CD14-positive monocyte (primary cell): ENCODE measurements around the gene CAD. TPM values are rescaled to one million over a fixed set of nuclear protein-coding genes. Genes with fewer than 3 reads are reported as not detected.
A peak's percentile ranks its signal among the peaks of the same experiment; 100 is the strongest.

Experiments used
- DNase-seq, 3 donors: peaks; one replicate each; pipeline ENCODE4 v3.0.0-alpha.2; 2011 to 2022
- H2AFZ ChIP-seq: 2 replicates; pipeline ENCODE4 v1.6.0; 2012; ENCODE audit warnings: mild to moderate bottlenecking, low read depth, low read length, inconsistent platforms; ENCODE audit not compliant: insufficient read depth, poor library complexity, severe bottlenecking
- H3K27ac ChIP-seq, 2 donors: 1 replicate in 1 of 2; 2 replicates in 1 of 2; pipeline ENCODE4 v1.5.1; 2012 to 2013; ENCODE audit warnings: low read length in 2 of 2, control low read depth in 1 of 2, inconsistent platforms in 1 of 2, low read depth in 1 of 2, mild to moderate bottlenecking in 1 of 2
- H3K27me3 ChIP-seq, 2 donors: one replicate each; pipeline versions ENCODE4 v1.6.0 to v1.6.1; 2011 to 2013; ENCODE audit warnings: low read length in 2 of 2; ENCODE audit not compliant: control insufficient read depth in 2 of 2, insufficient read depth in 2 of 2
- H3K36me3 ChIP-seq, 2 donors: replicated peaks in 1 of 2; 1 replicate in 1 of 2; 2 replicates in 1 of 2; pipeline versions ENCODE4 v1.5.1 to v1.6.1; 2012 to 2013; ENCODE audit warnings: low read length in 2 of 2, control low read depth in 1 of 2, inconsistent platforms in 1 of 2, mild to moderate bottlenecking in 1 of 2; ENCODE audit not compliant: insufficient read depth in 2 of 2, control insufficient read depth in 1 of 2
- H3K4me1 ChIP-seq, 2 donors: 1 replicate in 1 of 2; 2 replicates in 1 of 2; pipeline versions ENCODE4 v1.5.1 to v1.6.1; 2012 to 2013; ENCODE audit warnings: low read length in 2 of 2, control low read depth in 1 of 2, inconsistent platforms in 1 of 2, mild to moderate bottlenecking in 1 of 2, moderate library complexity in 1 of 2; ENCODE audit not compliant: insufficient read depth in 2 of 2, control insufficient read depth in 1 of 2
- H3K4me2 ChIP-seq: replicated peaks from 2 replicates; pipeline ENCODE3; 2012; ENCODE audit warnings: low read length, moderate library complexity, mild to moderate bottlenecking; ENCODE audit not compliant: poor library complexity, severe bottlenecking; ENCODE audit errors: extremely low read depth
- H3K4me3 ChIP-seq, 3 experiments: fragments of 200-600 bp in 1 of 3; sonication (generic) in 1 of 3; replicated peaks in 1 of 3; 1 replicate in 2 of 3; 2 replicates in 1 of 3; pipeline ENCODE4 v1.5.1; 2011 to 2013; ENCODE audit warnings: low read length in 3 of 3, mild to moderate bottlenecking in 3 of 3, control low read depth in 2 of 3, low read depth in 2 of 3, inconsistent platforms in 1 of 3, moderate library complexity in 1 of 3
- H3K79me2 ChIP-seq: 2 replicates; pipeline ENCODE4 v1.6.0; 2012; ENCODE audit warnings: mild to moderate bottlenecking, control low read depth, inconsistent platforms, low read length, moderate library complexity; ENCODE audit not compliant: insufficient read depth
- H3K9ac ChIP-seq: 2 replicates; pipeline ENCODE4 v1.6.0; 2017; ENCODE audit warnings: low read length, mild to moderate bottlenecking; ENCODE audit not compliant: insufficient read depth, poor library complexity, severe bottlenecking
- H3K9me3 ChIP-seq, 2 donors: replicated peaks in 1 of 2; 1 replicate in 1 of 2; 2 replicates in 1 of 2; pipeline versions ENCODE4 v1.5.1 to v1.6.1; 2012 to 2013; ENCODE audit warnings: low read length in 2 of 2, control low read depth in 1 of 2; ENCODE audit not compliant: control insufficient read depth in 1 of 2, insufficient read depth in 1 of 2
- H4K20me1 ChIP-seq: 2 replicates; pipeline ENCODE4 v1.6.0; 2012; ENCODE audit warnings: mild to moderate bottlenecking, low read length, control low read depth, moderate library complexity; ENCODE audit not compliant: insufficient read depth
- H3K27ac Mint-ChIP-seq, 7 donors: one replicate each; pipeline ENCODE4 v1.8.0; 2020; ENCODE audit warnings: mild to moderate bottlenecking in 7 of 7, mixed read lengths in 7 of 7, moderate library complexity in 6 of 7, inconsistent platforms in 2 of 7
- H3K27me3 Mint-ChIP-seq, 3 donors: one replicate each; pipeline ENCODE4 v1.8.0; 2021 to 2022; ENCODE audit warnings: low read depth in 3 of 3, mild to moderate bottlenecking in 3 of 3, mixed read lengths in 3 of 3, moderate library complexity in 3 of 3, inconsistent platforms in 1 of 3
- H3K36me3 Mint-ChIP-seq, 2 donors: one replicate each; pipeline ENCODE4 v1.8.0; 2020; ENCODE audit warnings: mixed read lengths in 2 of 2, inconsistent platforms in 1 of 2, mild to moderate bottlenecking in 1 of 2
- H3K4me1 Mint-ChIP-seq: one replicate; pipeline ENCODE4 v1.8.0; 2020; ENCODE audit warnings: mild to moderate bottlenecking, mixed read lengths
- H3K4me3 Mint-ChIP-seq, 2 donors: one replicate each; pipeline ENCODE4 v1.8.0; 2020; ENCODE audit warnings: mild to moderate bottlenecking in 2 of 2, mixed read lengths in 2 of 2, moderate library complexity in 1 of 2
- H3K9me3 Mint-ChIP-seq, 7 donors: one replicate each; pipeline ENCODE4 v1.8.0; 2020 to 2022; ENCODE audit warnings: mixed read lengths in 7 of 7, mild to moderate bottlenecking in 6 of 7, moderate library complexity in 6 of 7, inconsistent platforms in 2 of 7
- CTCF ChIP-seq: fragments of 200-600 bp; IDR thresholded peaks from one replicate; pipeline ENCODE4 v1.8.0; 2022; ENCODE audit warnings: antibody characterized with exemption, mild to moderate bottlenecking
- WGBS: methylation state at CpG from one replicate; pipeline ENCODE4 v1.1.5; 2013; ENCODE audit warnings: missing lambda C conversion rate; ENCODE audit not compliant: insufficient coverage; 5-methylcytosine and 5-hydroxymethylcytosine counted together
- intact Hi-C, 2 donors: fragments of 100-400 bp; cut with micrococcal nuclease; formaldehyde crosslinking; loops; one replicate each; pipeline versions ENCODE4 v1.15.0 to v1.15.1; 2023
- polyA plus RNA-seq, 3 donors: library from polyadenylated mRNA; depleted of rRNA in 1 of 3; unstranded in 2 of 3; stranded (reverse) in 1 of 3; fragments of 300-500 nt in 2 of 3; fragments of >200 nt in 1 of 3; fragmentation: Illumina TruSeq in 2 of 3; gene quantifications; 1 replicate in 2 of 3; 2 replicates in 1 of 3; pipeline ENCODE4 v1.2.3, GENCODE V29; 2012 to 2021

CAD gene
- polyA plus RNA-seq, 3 donors = 0.71 to 17.3 (median 1.7) TPM

- Mint-ChIP-seq H3K27ac (peak overlapping the region in 2 of 7 donors; percentile 33 to 34), H3K4me3 (no peak overlapping the region), H3K4me1 (no peaks in the 10 kb centered on the region), H3K36me3 (peaks cover 61 to 64% of the 10 kb centered on the region in 2 donors), H3K9me3 (no peaks in the 10 kb centered on the region), H3K27me3 (peaks cover 0 to 3% (median 0%) of the 10 kb centered on the region in 3 donors)
- Histone ChIP-seq H4K20me1 (no peaks in the 10 kb centered on the region), H3K4me1 (no peaks in the 10 kb centered on the region), H3K9ac (no peak overlapping the region), H3K79me2 (no peaks in the 10 kb centered on the region), H3K4me3 (no peak overlapping the region), H3K27ac (no peak overlapping the region), H2AFZ (no peak overlapping the region), H3K27me3 (no peaks in the 10 kb centered on the region), H3K4me2 (no peak overlapping the region), H3K36me3 (peaks cover 69 to 76% of the 10 kb centered on the region in 2 donors), H3K9me3 (no peaks in the 10 kb centered on the region)
- 100% methylated on average over 1 of the region's 2 CpGs for WGBS
- intact Hi-C loops = no loop called here
- no peak for DNase-seq
- no peak for TF ChIP-seq CTCF
Measured at GRCh38 chr2:27202854-27203253, 14.3 kb upstream of the CAD start.

- H3K36me3 ChIP-seq = peaks cover 75 to 85% of the 10 kb centered on the region in 2 donors
- H3K27ac ChIP-seq = no peak overlapping the region
- no peak overlapping the region for H2AFZ ChIP-seq
- H3K27me3 ChIP-seq = no peaks in the 10 kb centered on the region
- H3K79me2 ChIP-seq = no peaks in the 10 kb centered on the region
- H3K4me1 Mint-ChIP-seq = no peaks in the 10 kb centered on the region
- no peak for TF ChIP-seq CTCF
- H4K20me1 ChIP-seq = no peaks in the 10 kb centered on the region
- DNase-seq = no peak
- no peak overlapping the region for H3K4me3 Mint-ChIP-seq
- peaks cover 69 to 73% of the 10 kb centered on the region in 2 donors for H3K36me3 Mint-ChIP-seq
- no peaks in the 10 kb centered on the region for H3K9me3 Mint-ChIP-seq
- 90% methylated on average over 7 of the region's 9 CpGs for WGBS
- no peaks in the 10 kb centered on the region for H3K9me3 ChIP-seq
- intact Hi-C loops = no loop called here
- H3K27me3 Mint-ChIP-seq = peaks cover 0 to 2% (median 0%) of the 10 kb centered on the region in 3 donors
- H3K4me3 ChIP-seq = no peak overlapping the region
- no peak overlapping the region for H3K4me2 ChIP-seq
- H3K4me1 ChIP-seq = no peaks in the 10 kb centered on the region
- H3K27ac Mint-ChIP-seq = peak overlapping the region in 1 of 7 donors; percentile 34
- H3K9ac ChIP-seq = no peak overlapping the region
Measured at GRCh38 chr2:27203741-27204140, 13.4 kb upstream of the CAD start.
